ENCODE data around the gene GXYLT2. TPM values are rescaled to one million over a fixed set of nuclear protein-coding genes. Genes with fewer than 3 reads are reported as not detected.
A peak's percentile ranks its signal among the peaks of the same experiment; 100 is the strongest.

The GXYLT2 gene, protein sequence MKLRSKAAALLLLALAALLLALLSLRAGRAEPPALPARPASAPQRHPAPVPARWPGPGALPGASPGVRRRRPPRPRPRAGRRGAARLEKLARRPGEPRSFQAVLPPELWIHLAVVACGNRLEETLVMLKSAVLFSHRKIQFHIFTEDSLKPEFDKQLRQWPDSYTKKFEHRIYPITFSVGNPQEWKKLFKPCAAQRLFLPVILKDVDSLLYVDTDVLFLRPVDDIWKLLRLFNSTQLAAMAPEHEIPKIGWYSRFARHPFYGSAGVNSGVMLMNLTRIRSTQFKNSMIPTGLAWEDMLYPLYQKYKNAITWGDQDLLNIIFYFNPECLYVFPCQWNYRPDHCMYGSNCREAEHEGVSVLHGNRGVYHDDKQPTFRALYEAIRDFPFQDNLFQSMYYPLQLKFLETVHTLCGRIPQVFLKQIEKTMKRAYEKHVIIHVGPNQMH
- total RNA-seq = 1.0 and 7.0 TPM in 2 replicates

DNA sequence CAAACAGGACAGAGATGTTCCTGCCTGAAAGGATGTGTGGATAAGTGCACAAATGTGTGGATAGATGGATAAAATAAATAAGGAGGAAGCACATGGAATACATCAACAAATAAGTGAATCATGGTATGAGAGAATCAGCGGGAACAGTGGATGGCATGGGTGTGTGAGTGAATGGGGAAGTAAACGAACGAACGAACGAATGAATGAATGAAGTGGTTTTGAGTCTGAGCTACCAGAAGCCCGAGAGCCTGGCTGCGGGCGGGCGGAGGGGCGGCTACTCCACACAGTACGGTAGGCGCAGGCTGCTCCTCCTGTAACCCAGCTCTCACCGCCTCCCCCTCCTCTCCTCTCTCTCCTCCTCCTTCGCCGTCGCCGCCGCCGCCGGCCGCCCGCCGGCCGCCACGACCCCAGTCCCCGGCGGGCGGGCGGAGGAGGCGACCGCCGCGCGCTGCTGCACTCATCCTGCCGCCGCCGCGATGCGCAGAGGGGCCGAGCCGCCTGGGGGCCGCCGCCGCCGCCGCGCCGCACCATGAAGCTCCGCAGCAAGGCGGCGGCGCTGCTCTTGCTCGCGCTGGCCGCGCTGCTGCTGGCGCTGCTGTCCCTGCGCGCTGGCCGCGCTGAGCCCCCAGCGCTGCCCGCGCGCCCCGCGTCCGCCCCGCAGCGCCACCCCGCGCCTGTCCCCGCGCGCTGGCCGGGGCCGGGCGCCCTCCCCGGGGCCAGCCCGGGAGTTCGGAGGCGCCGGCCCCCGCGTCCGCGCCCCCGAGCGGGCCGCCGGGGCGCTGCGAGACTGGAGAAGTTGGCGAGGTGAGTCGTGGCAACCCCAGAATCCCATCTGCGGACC is at the start of gene GXYLT2:
Gene GXYLT2 (plus strand): TSS at position 342 of the 841 bp plus-strand sequence. CDS start 188 bp downstream, at position 530.
- DNase-seq (ENCODE audit: low read depth) = peak; percentile 30

DNA sequence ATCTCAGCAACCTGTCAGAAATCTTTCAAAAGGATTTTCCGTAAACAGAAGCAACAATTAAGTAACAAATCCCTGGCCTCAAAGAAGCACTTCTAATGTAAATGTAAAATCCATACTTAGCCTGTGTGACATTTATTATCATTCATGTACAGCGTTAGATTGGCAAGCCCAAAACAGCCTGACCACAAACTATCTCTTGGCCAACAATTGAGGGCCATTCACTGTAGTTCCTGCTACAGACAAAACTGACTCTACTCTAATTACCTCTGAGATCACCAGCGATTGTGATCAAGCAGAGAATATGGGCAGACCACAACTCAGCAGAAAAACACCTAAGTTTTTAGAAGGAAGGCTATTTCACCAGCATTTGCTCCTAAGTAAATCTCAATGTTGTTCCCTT is 48.8 kb upstream of the GXYLT2 start:
- no peak for DNase-seq (ENCODE audit: low read depth)

DNA sequence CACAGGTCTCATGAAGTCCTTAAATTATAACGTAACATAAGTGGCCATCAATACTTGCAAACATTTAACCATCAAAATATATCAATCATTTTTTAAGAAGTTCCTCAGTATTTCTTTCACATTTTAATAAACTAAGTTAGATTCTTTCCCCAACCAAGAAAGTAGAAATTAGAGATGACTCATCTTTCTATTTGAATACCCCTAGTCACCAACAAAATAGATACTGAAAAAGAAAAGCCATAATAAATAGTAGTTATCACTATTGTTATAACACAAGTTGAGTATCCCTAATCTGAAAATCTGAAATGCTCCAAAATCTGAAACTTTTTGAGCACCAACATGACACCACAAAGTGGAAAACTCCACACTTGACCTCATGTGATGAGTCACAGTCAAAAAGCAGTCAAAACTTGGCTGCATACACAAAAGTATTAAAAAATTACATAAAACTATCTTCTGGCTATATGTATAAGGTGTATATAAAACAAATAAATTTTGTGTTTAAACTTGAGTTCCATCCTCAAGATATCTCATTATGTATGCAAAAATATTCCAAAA is 43.3 kb upstream of the GXYLT2 start:
- DNase-seq (ENCODE audit: low read depth) = no peak

DNA sequence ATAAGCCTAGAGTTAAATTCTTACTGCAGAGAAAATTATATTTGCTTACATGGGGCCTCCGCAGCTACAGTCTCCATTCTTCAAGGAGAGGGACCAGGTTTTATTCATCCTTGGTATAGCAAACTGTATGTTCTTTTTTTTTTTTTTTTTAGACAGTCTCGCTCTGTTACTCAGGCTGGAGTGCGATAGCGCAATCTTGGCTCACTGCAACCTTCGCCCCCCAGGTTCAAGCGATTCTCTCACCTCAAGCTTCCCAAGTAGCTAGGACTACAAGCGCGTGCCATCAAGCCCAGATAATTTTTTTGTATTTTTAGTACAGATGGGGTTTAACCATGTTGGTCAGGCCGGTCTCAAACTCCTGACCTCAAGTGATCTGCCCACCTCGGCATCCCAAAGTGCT is 41.7 kb upstream of the GXYLT2 start:
- DNase-seq (ENCODE audit: low read depth) = no peak

DNA sequence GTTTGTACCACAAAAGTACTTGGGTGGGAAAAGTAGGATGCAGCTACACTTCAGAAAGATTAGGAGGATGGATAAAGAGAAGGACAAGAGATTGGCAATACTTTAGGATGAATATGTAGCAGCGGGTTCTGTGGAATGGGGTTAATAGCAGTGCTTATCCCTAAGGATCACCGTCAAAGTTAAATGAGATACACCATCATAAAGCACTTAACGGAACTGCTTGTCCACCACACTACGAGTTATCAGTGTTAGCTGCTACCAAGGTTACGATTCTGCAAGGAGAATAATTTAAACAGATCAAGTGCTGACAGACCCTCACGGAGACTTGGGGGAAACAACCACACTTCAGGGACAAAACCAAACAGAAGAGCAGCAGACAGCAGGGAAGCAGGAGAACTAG is 40.6 kb upstream of the GXYLT2 start:
- no peak for DNase-seq (ENCODE audit: low read depth)

DNA sequence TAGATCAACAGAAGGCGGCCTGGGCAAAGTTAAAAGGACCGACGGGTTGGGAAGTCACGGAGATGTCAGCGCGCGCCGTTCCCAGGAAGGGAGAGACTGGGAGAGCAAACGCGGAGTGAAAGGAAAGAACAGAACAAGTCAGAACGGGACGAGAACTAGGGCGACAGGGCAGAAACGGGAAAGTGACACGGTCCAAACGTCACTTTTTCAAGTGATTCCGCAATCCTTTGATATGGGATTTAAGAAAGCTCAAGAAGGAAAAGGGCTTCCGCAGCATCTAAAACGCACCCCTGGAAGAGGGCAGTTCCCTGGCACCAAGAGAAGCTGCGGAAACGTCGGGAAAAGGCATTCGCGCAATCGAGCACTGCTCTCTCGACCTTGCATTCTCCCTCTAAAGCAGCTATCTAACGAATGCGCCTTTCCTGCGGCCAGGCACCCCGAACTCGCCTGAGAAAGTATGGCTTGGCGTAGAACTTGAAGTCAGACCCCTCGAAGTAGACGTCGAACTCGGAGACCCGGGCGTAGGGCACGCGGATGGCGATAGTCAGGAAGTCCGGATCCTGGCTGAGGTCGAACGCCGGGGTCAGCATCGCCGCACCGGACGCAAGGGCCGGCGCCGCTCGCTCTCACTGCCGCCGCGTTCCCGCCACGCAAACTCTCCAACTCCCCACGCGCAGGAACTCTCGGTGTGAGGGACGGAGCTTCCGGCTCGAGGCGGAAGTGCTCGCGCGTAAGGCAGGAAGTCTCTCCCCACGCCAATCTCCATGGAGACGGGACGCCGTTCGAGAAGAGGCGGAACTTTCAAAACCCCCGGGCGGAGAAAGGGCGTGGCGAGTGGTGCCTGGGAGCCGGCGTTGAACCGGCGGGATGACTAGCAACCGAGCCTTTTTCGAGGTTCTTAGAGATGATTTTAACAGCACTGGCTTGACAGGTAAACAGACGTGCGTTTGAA is 39.8 kb upstream of the GXYLT2 start, which contains the start of gene SHQ1:
Gene SHQ1 (minus strand): TSS at position 695 of the 952 bp plus-strand sequence. CDS start 105 bp downstream, at position 590.
- DNase-seq (ENCODE audit: low read depth) = peak; percentile 89

DNA sequence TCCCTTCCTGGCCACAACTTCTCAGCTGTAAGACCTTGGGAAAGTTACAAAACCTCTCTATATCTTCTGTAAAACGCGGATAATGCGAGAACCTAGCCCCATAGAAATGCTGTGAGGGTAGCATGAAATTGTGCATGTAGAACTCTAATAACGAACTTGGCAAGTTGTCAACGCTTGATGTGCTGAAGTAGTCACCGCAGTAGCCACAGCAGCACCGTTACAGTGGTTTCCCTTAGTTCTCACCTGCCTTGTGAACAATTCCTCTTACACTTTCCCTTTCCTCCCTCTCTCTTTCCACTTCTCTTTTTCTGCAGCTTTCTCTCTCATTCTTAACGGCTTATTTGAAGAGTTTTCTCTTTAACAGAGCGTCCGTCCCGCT is 39.2 kb upstream of the GXYLT2 start:
- peak; percentile 49 for DNase-seq (ENCODE audit: low read depth)

DNA sequence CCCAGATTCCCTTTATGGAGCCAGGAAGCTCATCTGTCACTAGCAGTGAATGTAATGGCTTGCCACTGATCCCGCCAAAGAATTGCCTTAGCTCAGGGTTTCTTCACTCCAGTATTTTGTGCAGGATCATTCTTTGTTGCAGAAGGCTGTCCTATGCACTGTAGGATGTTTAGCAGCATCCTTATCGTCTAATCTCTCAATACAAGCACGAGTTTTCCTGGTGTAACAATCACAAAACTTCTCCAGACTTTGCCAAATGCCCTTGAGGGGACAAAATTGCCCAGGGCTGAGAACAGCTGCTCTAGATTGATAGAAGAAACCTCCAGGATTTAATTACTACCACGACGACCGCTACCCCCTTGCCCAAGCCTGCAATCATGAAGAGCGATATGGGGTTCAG is 32.8 kb upstream of the GXYLT2 start:
- DNase-seq (ENCODE audit: low read depth) = no peak

DNA sequence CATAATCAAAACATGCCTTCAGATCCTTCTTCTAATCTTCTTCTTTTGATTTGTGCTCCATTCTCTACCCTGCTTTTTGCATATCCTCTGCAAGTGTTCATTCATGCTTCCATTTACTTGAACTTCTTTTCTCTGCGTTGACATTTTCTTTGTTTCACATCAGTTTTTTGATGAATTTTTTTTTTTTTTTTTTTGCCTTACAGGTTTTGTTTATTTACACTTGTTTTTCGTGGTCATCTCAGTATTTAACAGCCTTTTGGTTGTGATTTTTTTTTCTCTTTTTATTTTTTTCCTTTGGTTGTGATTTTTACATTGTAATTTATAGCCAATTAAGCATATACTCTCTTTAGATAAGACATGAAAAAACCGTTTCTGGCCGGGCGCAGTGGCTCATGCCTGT is 27.8 kb upstream of the GXYLT2 start:
- DNase-seq (ENCODE audit: low read depth) = no peak

DNA sequence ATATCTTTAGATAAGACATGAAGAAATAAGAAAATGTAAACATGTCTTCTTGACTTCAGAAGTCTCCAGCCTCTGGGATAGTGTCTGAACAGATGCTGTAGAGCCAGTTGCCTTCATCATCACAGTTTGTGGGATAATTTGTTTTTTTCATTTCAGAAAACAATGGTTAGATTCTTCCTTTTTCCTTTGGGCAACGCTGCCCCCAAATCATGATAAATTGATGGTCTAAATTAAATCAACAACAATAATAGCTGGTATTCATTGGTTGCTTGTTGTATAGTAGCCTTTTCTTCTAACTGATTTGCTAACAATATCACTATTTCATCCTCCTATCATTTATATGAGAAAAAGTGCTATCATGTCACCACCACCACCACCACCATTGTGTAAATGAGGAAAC is 27.0 kb upstream of the GXYLT2 start:
- no peak for DNase-seq (ENCODE audit: low read depth)

DNA sequence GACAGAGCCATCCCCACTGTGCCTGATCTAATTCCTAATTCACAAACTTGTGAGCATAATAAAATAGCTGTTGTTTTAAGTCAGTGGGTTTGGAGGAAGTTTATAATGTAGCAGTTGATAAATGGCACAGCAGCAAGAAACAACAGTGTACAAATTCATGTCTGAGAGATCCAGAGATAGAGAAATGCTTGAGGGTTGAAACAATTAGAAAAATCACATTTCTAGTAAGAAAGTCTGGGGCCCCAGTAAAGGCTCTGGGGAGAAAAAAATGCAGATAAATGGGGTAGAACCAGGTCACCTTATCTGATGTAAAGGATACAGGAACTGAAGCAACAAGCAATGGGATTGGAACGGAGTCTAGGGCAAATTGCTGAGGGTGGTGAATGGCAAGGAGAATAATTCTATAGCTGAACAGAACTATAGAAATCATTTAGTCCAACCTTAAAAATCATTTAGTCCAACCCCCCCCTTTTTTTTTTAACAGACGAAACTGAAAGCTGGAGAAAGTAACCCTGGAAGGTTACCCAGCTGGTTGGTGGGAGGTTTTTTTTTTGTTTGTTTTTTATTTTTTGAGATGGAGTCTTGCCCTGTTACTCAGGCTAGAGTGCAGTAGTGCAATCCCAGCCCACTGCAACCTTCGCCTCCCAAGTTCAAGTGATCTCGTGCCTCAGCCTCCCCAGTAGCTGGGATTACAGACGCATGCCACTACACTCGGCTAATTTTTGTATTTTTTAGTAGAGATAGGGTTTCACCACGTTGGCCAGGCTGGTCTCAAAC is 25.3 kb upstream of the GXYLT2 start:
- DNase-seq (ENCODE audit: low read depth) = no peak

DNA sequence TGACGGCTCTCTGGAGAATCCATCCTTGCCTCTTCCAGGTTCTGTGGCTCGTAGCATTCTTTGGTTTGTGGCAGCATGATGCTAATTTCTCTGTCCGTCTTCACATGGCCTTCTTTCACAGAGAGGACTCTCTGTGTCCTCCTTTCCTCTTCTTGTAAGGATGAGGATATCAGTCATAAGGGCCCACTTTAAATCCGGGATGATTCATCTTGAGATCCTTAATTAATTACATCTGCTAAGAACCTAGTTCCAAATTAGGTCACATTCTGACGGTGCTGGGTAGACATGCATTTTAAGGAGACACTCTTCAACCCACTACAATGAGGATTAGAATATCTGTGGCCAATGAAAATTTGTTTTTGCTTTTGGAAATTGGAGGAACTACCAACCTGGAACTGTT is 15.7 kb upstream of the GXYLT2 start:
- DNase-seq (ENCODE audit: low read depth) = no peak

DNA sequence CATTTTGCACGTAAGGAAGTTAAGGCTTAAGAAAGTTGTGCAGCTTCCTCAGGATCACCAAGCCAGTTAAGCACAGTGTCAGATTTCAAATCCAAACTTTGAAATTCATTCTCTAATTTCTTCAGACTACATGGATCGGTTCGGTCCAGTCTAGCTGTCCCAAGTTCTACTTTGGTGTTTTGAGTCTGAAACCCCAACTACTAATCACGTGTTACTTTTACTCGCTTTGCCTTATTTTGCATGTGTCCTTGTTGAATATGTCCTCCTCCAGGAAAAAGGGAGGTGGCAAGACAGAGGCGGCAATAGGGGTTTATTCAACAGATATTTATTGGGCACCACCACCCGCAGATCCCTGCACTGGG is 522 bp upstream of the GXYLT2 start:
- DNase-seq (ENCODE audit: low read depth) = no peak

DNA sequence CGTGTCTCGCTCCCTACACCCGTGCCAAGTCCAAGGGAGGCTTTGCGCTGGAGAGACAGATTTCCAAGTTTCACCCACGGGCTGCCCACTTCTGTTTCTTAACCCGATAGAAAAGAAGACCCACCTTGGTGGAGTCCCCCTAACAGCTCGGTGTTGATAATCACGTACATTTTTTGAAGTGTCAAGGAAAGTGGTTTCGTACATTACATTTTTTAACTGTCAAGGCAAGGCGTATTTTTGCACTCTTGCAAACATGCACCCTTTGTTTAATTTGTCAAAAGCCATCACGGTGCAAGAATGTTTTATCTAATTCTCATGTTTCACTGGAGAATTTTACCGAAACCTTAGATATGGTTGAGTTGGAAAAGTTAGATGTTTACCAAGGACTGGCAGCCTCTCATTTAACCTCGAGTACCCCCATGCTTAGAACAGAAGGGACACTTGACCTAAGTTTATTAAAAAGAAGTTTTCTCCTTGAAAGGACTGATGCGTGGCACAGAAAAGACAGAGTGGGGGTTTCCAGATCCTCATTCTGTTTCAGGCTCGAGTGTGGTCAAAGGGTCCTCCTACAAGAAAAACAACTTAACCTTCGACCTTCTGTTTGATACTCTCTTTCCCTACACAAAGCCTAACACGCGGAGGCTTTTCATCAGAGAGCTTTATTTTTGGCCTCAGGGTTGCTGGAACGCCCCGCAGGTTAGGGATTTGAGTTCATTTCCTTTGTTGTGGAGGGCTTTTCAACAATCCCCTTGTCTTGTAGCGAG is 882 bp downstream of the GXYLT2 start:
- peak; percentile 18 for DNase-seq (ENCODE audit: low read depth)

DNA sequence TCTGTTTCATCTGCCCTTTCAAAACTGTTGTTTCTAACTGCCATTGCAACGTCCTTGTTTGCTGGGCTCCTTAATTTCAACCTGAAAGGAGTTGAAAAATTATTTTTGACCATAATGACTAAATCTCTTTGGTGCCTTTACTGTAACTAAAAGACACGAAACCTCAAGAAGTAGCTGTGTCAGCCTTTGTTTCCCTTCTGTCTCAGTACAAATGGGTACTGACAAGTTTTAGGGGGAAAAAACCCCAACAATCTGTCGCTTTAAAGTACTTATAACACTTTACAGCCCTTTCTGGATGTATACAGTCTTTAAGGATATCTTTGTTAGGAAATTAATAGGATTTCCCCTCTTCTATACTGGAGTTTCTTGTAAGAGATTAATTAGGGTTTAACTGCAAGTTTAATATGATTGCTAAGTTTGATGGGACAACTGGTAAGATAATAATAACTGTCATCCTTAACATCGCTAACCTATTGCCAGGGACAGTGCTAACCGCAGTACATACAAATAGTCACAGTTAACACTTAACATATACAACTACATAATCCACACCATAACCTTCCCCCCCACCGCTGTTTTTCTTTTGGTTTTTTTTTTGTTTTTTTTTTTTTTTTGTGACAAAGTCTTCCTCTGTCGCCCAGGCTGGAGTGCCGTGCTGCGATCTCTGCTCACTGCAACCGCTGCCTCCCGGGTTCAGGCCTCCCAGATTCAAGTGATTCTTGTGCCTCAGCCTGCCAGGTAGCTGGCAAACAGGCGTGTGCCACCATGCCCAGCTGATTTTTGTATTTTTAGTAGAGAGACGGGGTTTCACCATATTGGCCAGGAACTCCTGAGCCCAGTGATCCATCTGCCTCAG is 1.7 kb downstream of the GXYLT2 start:
- DNase-seq (ENCODE audit: low read depth) = no peak

DNA sequence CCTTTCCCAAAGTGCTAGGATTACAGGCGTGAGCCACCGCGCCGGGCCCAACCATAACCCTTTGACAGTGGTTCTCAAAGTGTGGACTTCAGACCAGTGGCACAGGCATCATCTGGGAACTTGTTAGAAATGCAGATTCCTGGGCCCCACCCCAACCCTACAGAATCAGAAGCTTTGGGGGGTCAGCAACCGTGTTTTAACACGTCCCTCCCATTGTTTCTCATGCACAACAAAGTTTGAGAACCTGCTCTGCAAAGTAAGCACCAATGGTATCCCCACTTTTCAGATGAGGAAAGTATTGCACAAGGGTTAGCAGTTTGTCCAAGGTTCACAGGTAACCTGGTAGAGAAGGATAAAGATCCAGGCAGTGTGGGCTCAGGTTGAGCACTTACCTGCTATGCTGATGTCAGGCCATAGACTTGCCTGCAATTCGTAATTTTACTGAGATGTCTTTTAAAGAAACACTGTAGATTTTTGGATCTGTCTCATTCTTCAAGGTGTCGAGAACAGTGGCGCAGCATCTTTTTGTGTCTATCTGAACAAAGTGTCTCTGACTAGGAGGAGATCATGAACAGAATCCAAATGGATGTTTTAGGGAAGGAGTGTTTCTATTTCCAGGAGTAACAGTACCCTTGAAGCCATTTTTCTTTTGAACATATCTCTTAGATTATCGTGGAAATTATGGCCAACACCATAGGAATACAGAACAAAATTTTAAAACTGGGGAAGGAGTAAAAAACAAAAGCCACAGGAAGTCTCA is 2.5 kb downstream of the GXYLT2 start:
- DNase-seq (ENCODE audit: low read depth) = no peak

DNA sequence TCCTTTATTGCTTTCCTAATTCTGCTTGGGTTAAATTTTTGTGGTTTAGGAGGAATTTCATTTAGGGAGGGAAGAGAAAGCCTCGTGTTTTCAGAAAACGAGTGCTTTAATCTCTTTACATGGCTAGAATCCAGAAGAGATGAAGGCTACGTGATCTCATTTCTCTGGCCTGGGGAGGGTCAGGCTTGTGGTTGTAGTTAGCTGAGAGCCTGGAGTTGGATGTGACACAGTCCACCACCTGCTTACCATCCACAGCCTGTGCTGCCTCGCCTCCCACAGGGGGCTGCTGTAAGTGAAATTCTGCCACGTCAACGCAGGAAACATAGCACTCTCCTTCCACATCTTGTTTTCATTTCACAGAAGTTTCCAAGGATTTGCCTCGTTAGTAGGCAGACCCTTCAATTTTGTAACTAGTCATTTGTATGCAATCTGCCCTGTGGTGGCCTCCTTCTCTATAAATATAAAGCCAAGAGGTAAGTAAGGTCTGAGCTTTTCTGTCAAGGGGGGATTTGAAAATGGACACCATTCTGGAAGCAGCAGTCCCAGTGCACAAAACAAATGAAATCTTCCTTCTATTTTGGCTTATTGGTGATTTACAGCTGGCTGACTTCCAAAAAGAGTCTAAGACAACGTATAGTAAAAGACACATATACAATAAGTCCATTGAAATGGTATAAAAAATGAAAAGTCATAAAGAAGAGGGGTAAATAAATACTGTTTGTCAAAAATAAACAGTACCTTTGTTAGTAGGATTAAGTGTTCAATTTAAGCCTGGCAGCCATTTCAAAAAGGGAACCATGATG is 3.4 kb downstream of the GXYLT2 start:
- peak; percentile 89 for DNase-seq (ENCODE audit: low read depth)

Measured in renal cortical epithelial cell (primary cell).